GM21723 (cell line): Measurements from ENCODE around the gene PIERCE2.
"Not testable (repeated sequence)": the region's sequence is repeated elsewhere in the genome, so short reads cannot be mapped to it uniquely, and the experiment has no call there.

Source experiments
- ATAC-seq: cut with Tn5 transposase; IDR thresholded peaks from one replicate; pipeline ENCODE4 v1.9.1; 2021; ENCODE audit warnings: mild to moderate bottlenecking, moderate library complexity; ENCODE audit not compliant: unreplicated experiment

The PIERCE2 gene

DNA sequence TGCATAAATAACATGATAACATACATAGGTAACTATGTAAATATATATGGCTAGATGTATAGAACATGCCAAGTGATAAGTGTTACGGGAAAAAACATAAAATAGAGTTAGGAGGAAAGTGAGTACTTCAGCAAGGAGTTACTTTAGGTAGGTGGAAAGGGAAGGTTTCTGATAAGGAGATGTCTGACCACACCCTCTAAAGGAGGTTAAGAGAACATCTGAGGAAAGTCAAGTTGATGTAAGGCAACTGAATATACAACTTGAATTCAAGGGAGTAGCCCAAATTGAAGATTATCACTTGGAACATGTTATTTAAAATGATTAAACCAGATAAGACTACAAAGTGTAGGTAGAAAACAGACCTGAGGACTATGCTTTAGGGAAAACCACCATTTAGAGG lies 13.8 kb downstream of the PIERCE2 start:
- no peak for ATAC-seq

DNA sequence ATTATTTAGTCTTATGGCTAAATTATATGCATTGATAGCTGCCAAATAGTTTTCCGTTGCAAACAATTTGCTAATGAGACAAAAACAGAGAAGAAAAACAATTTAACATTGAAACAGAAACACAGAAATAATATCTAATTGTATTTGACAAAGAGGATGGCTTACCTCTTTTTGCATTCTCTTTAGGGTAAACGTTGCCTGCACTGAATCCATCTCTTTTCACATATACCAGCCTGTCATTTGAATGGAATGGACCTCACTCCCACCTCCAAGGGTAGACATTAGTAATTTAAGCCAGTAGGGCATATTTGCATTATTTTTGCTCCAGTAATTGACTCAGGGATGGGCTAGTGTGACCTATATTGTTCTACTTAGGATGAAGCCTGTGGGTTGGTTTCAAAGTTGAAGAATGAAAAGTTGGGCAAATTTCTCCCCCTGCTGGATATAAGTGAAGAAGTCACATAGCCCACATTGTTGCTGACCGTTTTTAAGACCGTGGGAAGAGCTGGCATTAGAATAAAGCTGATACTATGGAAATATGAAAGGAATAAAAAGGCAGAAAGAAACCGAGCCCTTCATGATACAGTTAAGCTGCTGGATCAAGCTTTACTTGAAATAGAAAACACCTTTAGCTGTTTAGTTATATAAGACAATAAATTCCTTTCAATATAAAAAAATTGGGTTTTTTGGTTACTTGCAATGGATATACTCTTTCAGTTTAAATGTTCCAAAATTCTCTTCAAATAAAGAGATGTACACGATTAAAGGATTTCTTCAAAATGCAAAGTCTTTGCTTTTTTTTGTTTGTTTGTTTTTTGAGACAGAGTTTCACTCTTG lies 26.9 kb downstream of the PIERCE2 start:
- peak; percentile 61 for ATAC-seq

DNA sequence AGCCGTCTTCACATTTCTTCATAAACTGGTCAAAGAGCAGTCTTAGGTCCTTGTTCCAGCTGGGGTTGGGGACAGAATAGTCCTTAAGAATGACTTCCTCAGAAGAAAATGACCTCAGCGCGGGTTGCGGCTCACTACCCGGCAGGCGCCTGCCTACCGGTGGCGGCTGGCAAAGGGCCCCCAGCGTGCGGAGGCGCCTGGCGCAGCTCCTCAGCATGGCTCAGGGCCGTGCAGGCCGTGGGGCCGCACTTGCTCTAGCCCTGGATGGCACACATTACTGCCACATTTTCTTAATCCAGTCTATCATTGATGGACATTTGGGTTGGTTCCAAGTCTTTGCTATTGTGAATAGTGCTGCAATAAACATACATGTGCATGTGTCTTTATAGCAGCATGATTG lies 34.8 kb downstream of the PIERCE2 start:
- not testable (repeated sequence) for ATAC-seq

DNA sequence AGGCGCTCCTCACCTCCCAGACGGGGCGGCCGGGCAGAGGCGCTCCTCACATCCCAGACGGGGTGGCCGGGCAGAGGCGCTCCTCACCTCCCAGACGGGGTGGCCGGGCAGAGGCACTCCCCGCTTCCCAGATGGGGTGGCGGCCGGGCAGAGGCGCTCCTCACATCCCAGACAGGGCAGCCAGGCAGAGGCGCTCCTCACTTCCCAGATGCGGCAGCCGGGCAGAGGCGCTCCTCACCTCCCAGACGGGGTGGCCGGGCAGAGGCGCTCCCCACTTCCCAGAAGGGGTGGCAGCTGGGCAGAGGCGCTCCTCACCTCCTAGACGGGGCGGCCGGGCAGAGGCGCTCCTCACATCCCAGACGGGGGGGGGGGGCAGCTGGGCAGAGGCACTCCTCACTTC lies 37.6 kb downstream of the PIERCE2 start:
- ATAC-seq = not testable (repeated sequence)

DNA sequence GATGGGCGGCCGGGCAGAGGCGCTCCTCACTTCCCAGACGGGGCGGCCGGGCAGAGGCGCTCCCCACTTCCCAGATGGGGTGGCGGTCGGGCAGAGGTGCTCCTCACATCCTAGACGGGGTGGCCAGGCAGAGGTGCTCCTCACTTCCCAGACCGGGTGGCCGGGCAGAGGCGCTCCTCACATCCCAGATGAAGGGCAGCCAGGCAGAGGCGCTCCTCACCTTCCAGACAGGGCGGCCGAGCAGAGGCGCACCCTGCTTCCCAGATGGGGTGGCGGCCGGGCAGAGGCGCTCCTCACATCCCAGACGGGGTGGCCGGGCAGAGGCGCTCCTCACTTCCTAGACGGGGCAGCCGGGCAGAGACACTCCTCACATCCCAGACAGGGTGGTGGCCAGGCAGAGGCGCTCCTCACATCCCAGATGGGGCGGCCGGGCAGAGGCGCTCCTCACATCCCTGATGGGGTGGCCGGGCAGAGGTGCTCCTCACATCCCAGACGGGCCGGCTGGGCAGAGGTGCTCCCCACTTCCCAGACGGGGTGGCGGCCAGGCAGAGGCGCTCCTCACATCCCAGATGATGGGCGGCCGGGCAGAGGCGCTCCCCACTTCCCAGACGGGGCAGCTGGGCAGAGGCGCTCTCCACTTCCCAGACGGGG lies 38.2 kb downstream of the PIERCE2 start:
- not testable (repeated sequence) for ATAC-seq

DNA sequence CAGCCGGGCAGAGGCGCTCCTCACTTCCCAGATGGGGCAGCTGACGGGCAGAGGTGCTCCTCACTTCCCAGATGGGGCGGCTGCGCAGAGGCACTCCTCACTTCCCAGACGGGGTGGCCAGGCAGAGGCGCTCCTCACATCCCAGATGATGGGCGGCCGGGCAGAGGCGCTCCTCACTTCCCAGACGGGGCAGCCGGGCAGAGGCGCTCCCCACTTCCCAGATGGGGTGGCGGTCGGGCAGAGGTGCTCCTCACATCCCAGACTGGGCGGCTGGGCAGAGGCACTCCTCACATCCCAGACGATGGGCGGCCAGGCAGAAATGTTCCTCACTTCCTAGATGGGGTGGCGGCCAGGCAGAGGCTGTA lies 38.7 kb downstream of the PIERCE2 start:
- not testable (repeated sequence) for ATAC-seq

DNA sequence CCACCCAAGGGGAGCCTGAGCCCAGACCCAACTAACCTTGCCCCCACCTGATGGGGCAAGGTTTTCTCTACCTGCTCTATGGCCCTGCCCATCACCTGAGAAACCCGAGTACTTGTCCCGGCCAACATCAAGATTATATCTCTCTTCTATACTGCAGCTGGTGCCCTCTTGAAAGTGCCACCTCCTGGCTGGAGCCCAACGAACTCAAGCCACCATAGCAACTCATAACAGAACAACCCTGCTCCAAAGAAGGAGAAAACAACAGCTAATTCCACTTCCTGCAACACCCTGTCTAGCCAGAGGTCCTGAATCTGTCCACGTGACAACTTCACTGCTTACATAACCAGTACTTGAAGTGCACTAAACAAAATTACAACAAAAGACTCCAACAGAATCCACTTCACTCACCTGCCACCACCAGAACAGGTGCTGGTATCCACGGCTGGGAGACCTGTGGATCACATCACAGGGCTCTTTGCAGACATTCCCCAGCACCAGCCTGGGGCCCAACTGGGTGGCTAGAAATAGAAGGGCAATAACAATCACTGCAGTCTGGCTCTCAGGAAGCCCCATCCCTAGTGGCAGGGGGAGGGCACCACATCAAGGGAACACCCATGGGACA lies 49.2 kb downstream of the PIERCE2 start:
- no peak for ATAC-seq

DNA sequence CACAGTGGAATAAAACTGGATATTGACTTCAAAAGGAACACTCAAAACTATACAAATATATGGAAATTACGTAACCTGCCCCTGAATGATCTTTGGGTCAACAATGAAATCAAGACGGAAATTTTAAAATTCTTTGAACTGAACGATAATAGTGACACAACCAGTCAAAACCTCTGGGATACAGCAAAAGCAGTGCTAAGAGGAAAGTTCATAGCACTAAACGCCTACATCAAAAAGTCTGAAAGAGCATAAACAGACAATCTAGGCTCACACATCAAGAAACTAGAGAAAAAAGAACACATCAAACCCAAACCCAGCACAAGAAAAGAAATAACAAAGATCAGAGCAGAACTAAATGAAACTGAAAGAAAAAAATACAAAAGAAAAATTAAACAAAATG lies 53.2 kb downstream of the PIERCE2 start:
- no peak for ATAC-seq

DNA sequence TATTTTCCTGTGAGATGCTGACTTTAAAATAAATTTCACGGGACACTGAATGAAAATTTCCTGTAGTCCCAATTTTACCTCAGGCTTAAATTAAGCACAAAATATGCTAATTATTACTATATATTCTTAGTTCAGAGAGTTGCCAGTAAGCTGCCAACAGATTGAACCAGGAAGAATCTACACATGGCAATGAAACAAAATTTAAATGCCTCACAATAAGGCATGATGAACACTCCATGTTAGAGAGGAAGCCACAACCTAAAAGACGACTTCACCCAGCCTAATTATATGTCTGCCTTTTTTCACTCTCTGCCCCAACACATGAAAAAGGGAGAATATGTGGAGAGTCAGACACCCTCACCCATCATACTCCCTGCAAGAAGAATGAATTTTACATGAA lies 60.0 kb downstream of the PIERCE2 start:
- ATAC-seq = no peak
